Breast epithelium (tissue), 4 donors: ENCODE data around the gene NRXN3. TPM values are rescaled to one million over a fixed set of nuclear protein-coding genes. Genes with fewer than 3 reads are reported as not detected.

Experiments
- DNase-seq, 2 donors: peaks; one replicate each; pipeline ENCODE4 v3.0.0-alpha.2; 2019; ENCODE audit warnings: low spot score in 2 of 2
- H3K27ac ChIP-seq, 2 donors: fragments of 200-600 bp; sonication (generic) in 1 of 2; one replicate each; pipeline ENCODE4 v1.5.1; 2016 to 2019; ENCODE audit warnings: mild to moderate bottlenecking in 1 of 2
- H3K27me3 ChIP-seq, 2 donors: fragments of 200-600 bp; sonication (generic) in 1 of 2; one replicate each; pipeline versions ENCODE4 v1.5.1 to v1.6.0; 2017 to 2019; ENCODE audit warnings: control low read depth in 1 of 2, mild to moderate bottlenecking in 1 of 2
- H3K36me3 ChIP-seq: fragments of 200-600 bp; one replicate; pipeline ENCODE4 v1.5.1; 2019
- H3K4me1 ChIP-seq, 2 donors: fragments of 200-600 bp; sonication (generic); one replicate each; pipeline ENCODE4 v1.5.1; 2016 to 2019; ENCODE audit warnings: control low read depth in 1 of 2
- H3K4me3 ChIP-seq, 3 donors: fragments of 200-600 bp; sonication (generic); 1 replicate in 2 of 3; 2 replicates in 1 of 3; pipeline ENCODE4 v1.5.1; 2016 to 2019; ENCODE audit warnings: mild to moderate bottlenecking in 3 of 3, moderate library complexity in 2 of 3
- H3K9me3 ChIP-seq, 2 donors: fragments of 200-600 bp; sonication (generic) in 1 of 2; one replicate each; pipeline ENCODE4 v1.5.1; 2016 to 2019; ENCODE audit warnings: control low read depth in 1 of 2
- POLR2A ChIP-seq: fragments of 450-650 bp; IDR thresholded peaks from one replicate; pipeline ENCODE4 v1.6.1; 2016; ENCODE audit warnings: antibody characterized with exemption, mild to moderate bottlenecking, moderate library complexity
- POLR2AphosphoS5 ChIP-seq, 3 donors: sonication (generic); formaldehyde crosslinking; IDR thresholded peaks; one replicate each; pipeline ENCODE4 v1.6.1; 2017; ENCODE audit warnings: antibody characterized with exemption in 3 of 3
- intact Hi-C: fragments of 100-400 bp; cut with DNase I; formaldehyde crosslinking; loops from one replicate; pipeline ENCODE4 v1.15.1; 2023; ENCODE audit warnings: low total_unique reads
- total RNA-seq, 3 donors: library from RNA; depleted of rRNA; stranded (reverse); fragments of >200 nt; gene quantifications; one replicate each; pipeline ENCODE4 v1.1.0, GENCODE V29; 2016
- TF ChIP-seq, protein P1 (sequence below), 3 donors: fragments of 450-650 bp; IDR thresholded peaks; one replicate each; pipeline ENCODE4 v1.5.1; 2016 to 2017; ENCODE audit warnings: antibody characterized with exemption in 3 of 3, mild to moderate bottlenecking in 3 of 3, moderate library complexity in 3 of 3

NRXN3 gene
- total RNA-seq, 3 donors from 2014 or later: 2.9 to 3.6 (median 3.5) TPM

DNA sequence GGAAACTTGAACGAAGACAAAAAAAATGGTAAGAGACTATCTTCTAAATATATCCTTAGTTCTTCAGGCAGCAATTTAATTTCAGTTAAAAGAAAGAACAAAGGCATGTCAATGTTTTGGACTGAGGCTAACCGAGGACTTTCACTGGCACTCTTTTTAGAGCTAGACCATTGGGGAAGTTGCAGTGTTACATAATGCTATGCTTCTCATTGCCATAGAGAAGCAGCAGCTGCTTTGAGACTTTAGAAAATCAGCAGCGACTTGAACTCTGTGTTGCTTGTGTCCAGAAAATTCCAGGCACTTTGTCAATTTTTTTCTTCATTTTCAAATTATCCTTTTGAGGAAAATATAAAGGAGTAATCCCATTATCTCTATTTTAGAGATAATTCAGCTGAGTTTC, 964.2 kb downstream of the NRXN3 start:
- Histone ChIP-seq H3K27ac (no peak overlapping the region), H3K27me3 (no peaks in the 10 kb centered on the region), H3K4me3 (no peak overlapping the region), H3K4me1 (no peaks in the 10 kb centered on the region), H3K9me3 (peaks cover 4 to 5% of the 10 kb centered on the region in 2 donors), H3K36me3 (no peaks in the 10 kb centered on the region)
- intact Hi-C loops: no loop called here
- no peak for DNase-seq
- TF ChIP-seq POLR2A (no peak), POLR2AphosphoS5 (IDR thresholded peaks at IDR 0.05) (no peak)
- TF ChIP-seq, protein P1, sequence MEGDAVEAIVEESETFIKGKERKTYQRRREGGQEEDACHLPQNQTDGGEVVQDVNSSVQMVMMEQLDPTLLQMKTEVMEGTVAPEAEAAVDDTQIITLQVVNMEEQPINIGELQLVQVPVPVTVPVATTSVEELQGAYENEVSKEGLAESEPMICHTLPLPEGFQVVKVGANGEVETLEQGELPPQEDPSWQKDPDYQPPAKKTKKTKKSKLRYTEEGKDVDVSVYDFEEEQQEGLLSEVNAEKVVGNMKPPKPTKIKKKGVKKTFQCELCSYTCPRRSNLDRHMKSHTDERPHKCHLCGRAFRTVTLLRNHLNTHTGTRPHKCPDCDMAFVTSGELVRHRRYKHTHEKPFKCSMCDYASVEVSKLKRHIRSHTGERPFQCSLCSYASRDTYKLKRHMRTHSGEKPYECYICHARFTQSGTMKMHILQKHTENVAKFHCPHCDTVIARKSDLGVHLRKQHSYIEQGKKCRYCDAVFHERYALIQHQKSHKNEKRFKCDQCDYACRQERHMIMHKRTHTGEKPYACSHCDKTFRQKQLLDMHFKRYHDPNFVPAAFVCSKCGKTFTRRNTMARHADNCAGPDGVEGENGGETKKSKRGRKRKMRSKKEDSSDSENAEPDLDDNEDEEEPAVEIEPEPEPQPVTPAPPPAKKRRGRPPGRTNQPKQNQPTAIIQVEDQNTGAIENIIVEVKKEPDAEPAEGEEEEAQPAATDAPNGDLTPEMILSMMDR (IDR thresholded peaks at IDR 0.05): no peak

DNA sequence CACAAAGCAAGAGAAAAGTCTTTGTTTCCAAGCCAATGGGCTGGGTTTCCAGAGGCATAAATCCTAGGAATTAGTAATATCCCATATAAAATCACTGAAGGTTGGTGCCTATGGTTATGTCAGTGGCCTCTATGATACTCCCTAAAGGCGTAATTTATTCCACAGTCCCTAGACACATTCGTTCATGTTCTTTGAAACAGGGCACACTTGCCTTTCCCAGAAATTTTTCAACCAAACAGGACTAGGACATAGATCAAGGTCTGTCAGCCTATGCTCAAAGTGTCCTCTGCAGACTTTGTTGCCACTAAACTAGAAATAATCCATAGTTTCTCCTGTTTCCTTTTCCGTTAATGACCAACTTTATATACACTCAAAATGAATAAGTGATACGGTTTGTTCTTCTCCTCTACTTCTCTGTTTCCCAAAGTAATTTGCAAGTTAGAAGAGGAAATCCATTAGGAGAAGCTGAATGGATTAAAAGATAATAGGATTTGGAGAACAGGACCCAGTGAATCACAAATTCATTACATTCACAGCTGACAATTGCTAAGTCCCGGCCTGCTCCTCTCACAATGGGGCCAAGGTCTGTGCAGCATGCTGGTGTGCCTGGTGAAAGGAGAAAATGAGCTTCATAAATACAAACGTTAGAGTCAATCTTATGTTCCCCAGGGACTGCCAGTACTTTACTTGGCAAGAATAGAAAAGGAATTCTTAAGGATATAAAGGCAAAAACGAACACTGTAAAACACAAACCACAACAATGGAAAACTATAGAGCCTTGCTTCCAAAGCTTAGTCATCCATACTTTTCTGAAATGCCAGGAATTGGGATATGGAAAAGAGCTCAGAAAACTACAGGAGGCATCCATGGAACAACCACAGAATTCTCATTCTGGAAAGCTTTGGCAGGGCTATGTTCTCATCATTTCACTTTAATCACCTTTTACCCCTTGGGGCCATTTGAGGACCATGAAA, 966.2 kb downstream of the NRXN3 start:
- Histone ChIP-seq H3K4me1 (no peaks in the 10 kb centered on the region), H3K9me3 (peaks cover 4 to 5% of the 10 kb centered on the region in 2 donors), H3K4me3 (no peak overlapping the region), H3K27me3 (no peaks in the 10 kb centered on the region), H3K36me3 (no peaks in the 10 kb centered on the region), H3K27ac (no peak overlapping the region)
- DNase-seq: no peak
- intact Hi-C loops: no loop called here
- TF ChIP-seq POLR2AphosphoS5 (IDR thresholded peaks at IDR 0.05): no peak
- TF ChIP-seq, protein P1 (IDR thresholded peaks at IDR 0.05): no peak
- no peak for TF ChIP-seq POLR2A

DNA sequence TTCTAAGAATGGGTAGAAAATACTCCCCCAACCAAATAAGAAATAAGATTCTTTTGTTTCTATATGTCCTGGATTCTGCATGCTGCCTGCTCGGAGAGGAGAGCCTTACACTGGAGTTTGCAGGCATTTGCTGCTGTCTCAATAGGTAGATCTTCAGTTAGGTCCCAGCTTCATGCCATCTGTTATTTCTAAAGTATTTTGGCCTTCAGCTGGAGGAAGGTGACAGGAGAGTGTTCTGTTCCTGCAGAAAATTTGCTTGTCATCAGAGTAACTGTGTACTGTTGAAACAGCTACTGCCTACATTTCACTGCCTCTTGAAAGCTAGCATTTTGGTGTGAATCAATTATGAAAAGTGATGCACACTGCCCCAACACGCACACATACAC, 966.9 kb downstream of the NRXN3 start:
- no peaks in the 10 kb centered on the region for H3K9me3 ChIP-seq
- H3K27me3 ChIP-seq: no peaks in the 10 kb centered on the region
- H3K27ac ChIP-seq: no peak overlapping the region
- intact Hi-C loops: no loop called here
- no peaks in the 10 kb centered on the region for H3K36me3 ChIP-seq
- no peak for DNase-seq
- TF ChIP-seq POLR2A (no peak), POLR2AphosphoS5 (IDR thresholded peaks at IDR 0.05) (no peak)
- TF ChIP-seq, protein P1 (IDR thresholded peaks at IDR 0.05): no peak
- H3K4me1 ChIP-seq: no peaks in the 10 kb centered on the region
- no peak overlapping the region for H3K4me3 ChIP-seq

DNA sequence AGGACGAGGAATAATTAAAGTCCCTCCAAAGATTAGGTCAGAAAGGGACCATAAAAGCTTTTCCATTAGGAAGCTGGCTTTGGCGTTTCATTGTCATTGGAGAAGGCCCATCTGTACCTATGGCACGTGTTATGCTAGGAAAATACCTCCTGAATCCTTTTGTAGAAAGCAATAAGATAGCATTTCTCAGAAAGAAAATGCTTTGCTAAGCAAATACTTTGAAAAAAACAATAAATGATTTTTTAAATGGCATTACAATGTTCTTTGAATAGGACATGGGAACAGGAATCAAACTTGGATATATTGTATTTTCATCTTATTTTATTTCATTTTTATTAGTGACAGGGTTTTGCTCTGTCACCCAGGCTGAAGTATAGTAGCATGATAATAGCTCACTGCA, 967.7 kb downstream of the NRXN3 start:
- H3K4me3 ChIP-seq: no peak overlapping the region
- no peaks in the 10 kb centered on the region for H3K27me3 ChIP-seq
- no peak overlapping the region for H3K27ac ChIP-seq
- no peaks in the 10 kb centered on the region for H3K9me3 ChIP-seq
- no peaks in the 10 kb centered on the region for H3K4me1 ChIP-seq
- no peak for DNase-seq
- TF ChIP-seq POLR2AphosphoS5 (IDR thresholded peaks at IDR 0.05) (no peak), POLR2A (no peak)
- TF ChIP-seq, protein P1 (IDR thresholded peaks at IDR 0.05): no peak
- no peaks in the 10 kb centered on the region for H3K36me3 ChIP-seq
- intact Hi-C loops: no loop called here

DNA sequence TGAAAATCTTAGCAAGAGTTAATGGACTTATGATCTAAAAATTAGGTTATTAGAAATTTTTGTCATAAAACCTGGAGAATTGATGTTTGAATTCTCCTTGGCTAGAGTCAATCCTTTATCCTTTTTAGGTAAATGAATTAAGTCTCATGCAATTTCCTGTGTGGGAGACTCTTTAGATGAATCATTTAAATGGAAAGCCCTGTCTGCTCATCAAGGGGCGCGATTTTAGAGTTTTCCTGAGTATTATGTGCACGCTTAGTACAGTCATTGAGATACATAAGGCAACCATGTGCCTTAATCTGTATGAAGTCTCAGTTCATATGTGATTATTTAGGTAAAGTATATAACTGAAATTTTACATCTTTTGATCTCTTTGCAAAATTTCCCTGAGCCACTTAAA, 974.7 kb downstream of the NRXN3 start:
- H3K36me3 ChIP-seq: no peaks in the 10 kb centered on the region
- intact Hi-C loops: no loop called here
- no peaks in the 10 kb centered on the region for H3K4me1 ChIP-seq
- DNase-seq: no peak
- H3K27ac ChIP-seq: no peak overlapping the region
- H3K4me3 ChIP-seq: no peak overlapping the region
- no peak for TF ChIP-seq POLR2AphosphoS5 (IDR thresholded peaks at IDR 0.05)
- TF ChIP-seq POLR2A: no peak
- H3K27me3 ChIP-seq: no peaks in the 10 kb centered on the region
- no peaks in the 10 kb centered on the region for H3K9me3 ChIP-seq
